ENCODE results near the gene JAKMIP2.
"Not testable (repeated sequence)": the region's sequence is repeated elsewhere in the genome, so short reads cannot be mapped to it uniquely, and the experiment has no call there.

The JAKMIP2 gene

DNA sequence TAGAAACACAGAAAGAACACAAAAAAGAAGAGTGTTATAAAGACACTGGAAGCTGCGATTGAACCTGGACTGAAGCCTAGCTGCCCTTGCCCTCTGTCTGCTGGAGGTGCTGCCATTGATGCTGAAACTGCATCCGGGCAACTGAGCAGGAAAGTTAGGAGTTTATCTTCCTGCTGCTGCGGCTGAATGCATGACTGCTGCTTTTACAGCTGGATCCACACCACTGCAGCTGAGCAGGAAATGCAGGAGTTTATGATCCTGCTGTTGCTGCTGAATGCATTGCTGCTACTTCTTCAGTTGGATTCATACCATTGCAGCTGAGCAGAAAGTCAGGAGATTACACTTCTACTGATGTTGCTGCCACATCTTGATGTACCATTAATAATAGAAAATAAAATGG, 21.8 kb upstream of the JAKMIP2 start:
- DNase-seq (ENCODE audit: low read depth in 2 of 2): no peak
- H3K4me3 ChIP-seq (replicated peaks in 1 of 2; ENCODE audit: low read depth in 2 of 2, low read length in 2 of 2): no peak overlapping the region
- TF ChIP-seq, protein P1, sequence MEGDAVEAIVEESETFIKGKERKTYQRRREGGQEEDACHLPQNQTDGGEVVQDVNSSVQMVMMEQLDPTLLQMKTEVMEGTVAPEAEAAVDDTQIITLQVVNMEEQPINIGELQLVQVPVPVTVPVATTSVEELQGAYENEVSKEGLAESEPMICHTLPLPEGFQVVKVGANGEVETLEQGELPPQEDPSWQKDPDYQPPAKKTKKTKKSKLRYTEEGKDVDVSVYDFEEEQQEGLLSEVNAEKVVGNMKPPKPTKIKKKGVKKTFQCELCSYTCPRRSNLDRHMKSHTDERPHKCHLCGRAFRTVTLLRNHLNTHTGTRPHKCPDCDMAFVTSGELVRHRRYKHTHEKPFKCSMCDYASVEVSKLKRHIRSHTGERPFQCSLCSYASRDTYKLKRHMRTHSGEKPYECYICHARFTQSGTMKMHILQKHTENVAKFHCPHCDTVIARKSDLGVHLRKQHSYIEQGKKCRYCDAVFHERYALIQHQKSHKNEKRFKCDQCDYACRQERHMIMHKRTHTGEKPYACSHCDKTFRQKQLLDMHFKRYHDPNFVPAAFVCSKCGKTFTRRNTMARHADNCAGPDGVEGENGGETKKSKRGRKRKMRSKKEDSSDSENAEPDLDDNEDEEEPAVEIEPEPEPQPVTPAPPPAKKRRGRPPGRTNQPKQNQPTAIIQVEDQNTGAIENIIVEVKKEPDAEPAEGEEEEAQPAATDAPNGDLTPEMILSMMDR (IDR thresholded peaks at IDR 0.05; ENCODE audit: low read depth, low read length): no peak

DNA sequence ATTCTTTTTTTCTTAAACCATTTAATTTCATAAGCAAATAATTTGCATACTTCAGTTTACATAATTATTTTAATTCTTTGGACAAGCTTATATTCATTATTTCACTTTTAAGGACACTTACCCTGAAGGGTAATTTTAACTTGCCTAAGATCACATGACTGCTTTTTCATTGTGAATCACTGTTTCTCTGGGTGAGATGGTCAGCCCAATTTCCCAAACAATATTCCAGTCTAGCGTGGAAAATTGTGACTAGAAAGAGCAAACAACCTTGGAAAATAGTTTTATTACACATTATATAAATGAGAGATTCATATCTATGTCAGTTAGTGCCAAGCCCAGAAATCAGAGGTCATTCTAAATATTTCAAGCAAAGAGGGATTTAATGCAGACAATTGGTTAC, 21.4 kb upstream of the JAKMIP2 start:
- no peak for DNase-seq (ENCODE audit: low read depth in 2 of 2)
- TF ChIP-seq, protein P1 (IDR thresholded peaks at IDR 0.05; ENCODE audit: low read depth, low read length): no peak

DNA sequence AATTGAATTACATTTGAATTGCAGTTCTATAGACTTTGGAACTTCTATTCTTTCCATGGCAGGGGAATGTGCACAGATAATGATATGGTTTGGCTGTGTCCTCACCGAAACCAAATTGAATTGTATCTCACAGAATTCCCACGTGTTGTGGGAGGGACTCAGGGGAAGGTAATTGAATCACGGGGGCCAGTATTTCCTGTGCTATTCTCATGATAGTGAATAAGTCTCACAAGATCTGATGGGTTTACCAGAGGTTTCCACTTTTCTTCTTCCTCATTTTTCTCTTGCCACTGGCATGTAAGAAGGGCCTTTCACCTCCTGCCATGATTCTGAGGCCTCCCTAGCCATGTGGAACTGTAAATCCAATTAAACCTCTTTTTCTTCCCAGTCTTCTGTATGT, 20.6 kb upstream of the JAKMIP2 start:
- not testable (repeated sequence) for DNase-seq (ENCODE audit: low read depth in 2 of 2); H3K4me3 ChIP-seq (replicated peaks in 1 of 2; ENCODE audit: low read depth in 2 of 2, low read length in 2 of 2)

More for the DNA sequence above, 21.4 kb upstream of the JAKMIP2 start:
- no peak overlapping the region for H3K4me3 ChIP-seq (replicated peaks in 1 of 2; ENCODE audit: low read depth in 2 of 2, low read length in 2 of 2)

DNA sequence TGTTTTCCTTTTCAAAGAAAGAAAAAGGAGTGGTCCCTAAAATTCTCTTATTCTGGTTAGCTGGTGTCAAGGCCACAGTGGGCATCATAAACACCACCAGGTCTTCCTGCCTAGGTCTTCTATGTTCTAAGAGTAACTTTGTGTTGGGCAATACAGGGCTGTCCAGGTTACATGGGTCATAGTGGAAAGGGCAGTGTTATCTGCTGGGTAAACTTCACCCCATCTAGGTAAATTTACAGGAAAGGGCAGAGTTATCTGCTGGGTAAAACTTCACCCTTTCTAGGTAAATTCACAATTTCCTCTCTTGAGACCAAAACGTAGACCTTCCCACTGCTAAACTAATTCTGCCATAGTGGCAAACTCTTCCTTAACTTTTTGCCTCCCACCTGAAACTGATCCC, 18.9 kb upstream of the JAKMIP2 start:
- no peak for DNase-seq (ENCODE audit: low read depth in 2 of 2)
- TF ChIP-seq, protein P1 (IDR thresholded peaks at IDR 0.05; ENCODE audit: low read depth, low read length): no peak
- no peak overlapping the region for H3K4me3 ChIP-seq (replicated peaks in 1 of 2; ENCODE audit: low read depth in 2 of 2, low read length in 2 of 2)

- no peak overlapping the region for H3K4me3 ChIP-seq (replicated peaks in 1 of 2; ENCODE audit: low read depth in 2 of 2, low read length in 2 of 2)
- TF ChIP-seq, protein P1 (IDR thresholded peaks at IDR 0.05; ENCODE audit: low read depth, low read length): no peak
- no peak for DNase-seq (ENCODE audit: low read depth in 2 of 2)
Observed at GRCh38 chr5:147800491-147800890, 18.0 kb upstream of the JAKMIP2 start.

- TF ChIP-seq, protein P1 (IDR thresholded peaks at IDR 0.05; ENCODE audit: low read depth, low read length): no peak
Observed at GRCh38 chr5:147796556-147797308, 14.2 kb upstream of the JAKMIP2 start.

GRCh38 chr5:147791181-147791580, 8.7 kb upstream of the JAKMIP2 start:
- TF ChIP-seq, protein P1 (IDR thresholded peaks at IDR 0.05; ENCODE audit: low read depth, low read length): no peak

More at GRCh38 chr5:147796556-147797308, 14.2 kb upstream of the JAKMIP2 start:
- DNase-seq (ENCODE audit: low read depth in 2 of 2): no peak
- H3K4me3 ChIP-seq (replicated peaks in 1 of 2; ENCODE audit: low read depth in 2 of 2, low read length in 2 of 2): no peak overlapping the region

More at GRCh38 chr5:147791181-147791580, 8.7 kb upstream of the JAKMIP2 start:
- DNase-seq (ENCODE audit: low read depth in 2 of 2): no peak
- no peak overlapping the region for H3K4me3 ChIP-seq (replicated peaks in 1 of 2; ENCODE audit: low read depth in 2 of 2, low read length in 2 of 2)

Measured in cardiac fibroblast (primary cell).